Karpas-422 (cell line): ENCODE measurements around the gene ADAMTS17. TPM values are rescaled to one million over a fixed set of nuclear protein-coding genes. Genes with fewer than 3 reads are reported as not detected.
"Not testable (repeated sequence)": the region's sequence is repeated elsewhere in the genome, so short reads cannot be mapped to it uniquely, and the experiment has no call there.

Experiments
- DNase-seq: peaks from one replicate; pipeline ENCODE4 v3.0.0-alpha.2; 2015
- H2AFZ ChIP-seq: fragments of 200-600 bp; sonication (generic); 2 replicates; pipeline ENCODE4 v1.6.1; 2014; ENCODE audit warnings: antibody characterized with exemption, low read length, mixed read lengths
- H3K27ac ChIP-seq: fragments of 200-600 bp; sonication (generic); 2 replicates; pipeline ENCODE4 v1.5.1; 2014; ENCODE audit warnings: mild to moderate bottlenecking, low read length, moderate library complexity
- H3K27me3 ChIP-seq: fragments of 200-600 bp; sonication (generic); 2 replicates; pipeline ENCODE4 v1.6.1; 2014; ENCODE audit warnings: low read length, mixed read lengths
- H3K36me3 ChIP-seq: fragments of 200-600 bp; sonication (generic); 2 replicates; pipeline ENCODE4 v1.6.1; 2014; ENCODE audit warnings: low read length, mixed read lengths; ENCODE audit not compliant: insufficient read depth
- H3K4me1 ChIP-seq: fragments of 200-600 bp; sonication (generic); 2 replicates; pipeline ENCODE4 v1.6.1; 2014; ENCODE audit warnings: mild to moderate bottlenecking, low read length, mixed read lengths
- H3K4me2 ChIP-seq: fragments of 200-600 bp; sonication (generic); 2 replicates; pipeline ENCODE4 v1.6.1; 2014; ENCODE audit warnings: low read length, low read depth, mild to moderate bottlenecking; ENCODE audit not compliant: poor library complexity, severe bottlenecking
- H3K4me3 ChIP-seq: fragments of 200-600 bp; sonication (generic); 2 replicates; pipeline ENCODE4 v1.5.1; 2014; ENCODE audit warnings: mild to moderate bottlenecking, antibody characterized with exemption, low read length, mixed read lengths
- H3K79me2 ChIP-seq: fragments of 200-600 bp; sonication (generic); 2 replicates; pipeline ENCODE4 v1.6.1; 2014; ENCODE audit warnings: mild to moderate bottlenecking, low read length, mixed read lengths
- H3K9ac ChIP-seq: fragments of 200-600 bp; sonication (generic); 2 replicates; pipeline ENCODE4 v1.6.0; 2014; ENCODE audit warnings: low read length
- H3K9me2 ChIP-seq: fragments of 200-600 bp; sonication (generic), shearing (Covaris generic); replicated peaks from 2 replicates; pipeline ENCODE4 v1.6.0; 2014; ENCODE audit warnings: mild to moderate bottlenecking, low read length, moderate library complexity; ENCODE audit not compliant: insufficient read depth
- H3K9me3 ChIP-seq: fragments of 300-700, 200-600 bp; sonication (generic); 2 replicates; pipeline ENCODE4 v1.6.1; 2014; ENCODE audit warnings: low read length, mixed read lengths
- H4K20me1 ChIP-seq: fragments of 200-600 bp; sonication (generic); 2 replicates; pipeline ENCODE4 v1.6.1; 2014; ENCODE audit warnings: mild to moderate bottlenecking, antibody characterized with exemption, low read length, low read depth; ENCODE audit not compliant: insufficient read depth
- total RNA-seq: library from RNA; depleted of rRNA; stranded (reverse); fragments of >200 nt; shearing (Covaris generic); gene quantifications from 2 replicates; pipeline ENCODE4 v1.2.3, GENCODE V29; 2014; ENCODE audit warnings: low replicate concordance

The ADAMTS17 gene
- total RNA-seq, 1 experiment from 2014 or later = not detected

GRCh38 chr15:100084042-100084821, 257.5 kb downstream of the ADAMTS17 start:
- not testable (repeated sequence) for H3K79me2 ChIP-seq, H3K4me1 ChIP-seq

GRCh38 chr15:100083572-100083971, 258.2 kb downstream of the ADAMTS17 start:
- no peaks in the 10 kb centered on the region for H3K36me3 ChIP-seq
- no peaks in the 10 kb centered on the region for H4K20me1 ChIP-seq

More at GRCh38 chr15:100084042-100084821, 257.5 kb downstream of the ADAMTS17 start:
- H3K4me2 ChIP-seq, H3K4me3 ChIP-seq, H3K9ac ChIP-seq, H3K27me3 ChIP-seq, H3K9me3 ChIP-seq, H3K27ac ChIP-seq, H3K9me2 ChIP-seq, H4K20me1 ChIP-seq, DNase-seq, H3K36me3 ChIP-seq, H2AFZ ChIP-seq: not testable (repeated sequence)

DNA sequence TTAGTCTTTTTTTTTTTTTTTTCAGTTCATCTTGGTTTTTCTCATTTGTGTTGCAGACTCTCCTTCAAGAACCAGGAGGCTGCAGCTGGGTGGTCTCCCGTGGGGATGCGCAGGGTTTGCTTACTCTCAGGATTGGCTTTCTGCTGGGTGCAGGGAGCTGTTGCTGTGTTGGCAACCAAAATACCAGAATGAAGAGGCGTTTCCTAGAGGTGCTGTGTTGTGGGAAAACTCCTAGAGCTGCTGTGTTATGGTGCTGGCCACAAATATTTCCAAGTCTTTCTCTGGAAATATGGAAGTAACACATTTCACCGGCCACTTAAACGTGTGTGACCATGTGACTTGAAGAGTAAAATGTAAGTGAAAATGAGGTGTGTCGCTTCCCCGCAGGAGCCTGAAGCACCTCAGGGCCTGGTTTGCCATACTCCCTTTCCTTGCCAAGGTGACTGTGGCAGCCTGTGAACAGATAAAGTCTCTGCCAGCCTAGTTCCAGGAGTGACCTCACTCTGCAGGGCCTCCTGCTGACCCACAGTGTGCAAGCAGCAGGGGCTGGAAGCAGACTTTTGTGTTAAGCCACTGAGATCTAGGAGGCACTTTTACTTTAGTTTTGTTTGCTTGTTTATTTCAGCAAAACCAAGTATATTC, 258.9 kb downstream of the ADAMTS17 start:
- Histone ChIP-seq H3K9ac (no peak overlapping the region), H3K27me3 (no peaks in the 10 kb centered on the region), H3K36me3 (no peaks in the 10 kb centered on the region), H3K4me2 (no peak overlapping the region), H3K27ac (no peak overlapping the region), H3K9me3 (no peaks in the 10 kb centered on the region), H3K4me3 (no peak overlapping the region), H3K4me1 (no peaks in the 10 kb centered on the region), H2AFZ (no peak overlapping the region), H3K79me2 (no peaks in the 10 kb centered on the region), H3K9me2 (no peaks in the 10 kb centered on the region), H4K20me1 (no peaks in the 10 kb centered on the region)
- no peak for DNase-seq

More at GRCh38 chr15:100083572-100083971, 258.2 kb downstream of the ADAMTS17 start:
- Histone ChIP-seq H3K4me3 (no peak overlapping the region), H3K4me2 (no peak overlapping the region), H3K4me1 (no peaks in the 10 kb centered on the region), H3K9me3 (no peaks in the 10 kb centered on the region), H3K27ac (no peak overlapping the region), H3K9ac (no peak overlapping the region), H3K27me3 (no peaks in the 10 kb centered on the region), H3K79me2 (no peaks in the 10 kb centered on the region), H3K9me2 (no peaks in the 10 kb centered on the region), H2AFZ (no peak overlapping the region)
- no peak for DNase-seq

DNA sequence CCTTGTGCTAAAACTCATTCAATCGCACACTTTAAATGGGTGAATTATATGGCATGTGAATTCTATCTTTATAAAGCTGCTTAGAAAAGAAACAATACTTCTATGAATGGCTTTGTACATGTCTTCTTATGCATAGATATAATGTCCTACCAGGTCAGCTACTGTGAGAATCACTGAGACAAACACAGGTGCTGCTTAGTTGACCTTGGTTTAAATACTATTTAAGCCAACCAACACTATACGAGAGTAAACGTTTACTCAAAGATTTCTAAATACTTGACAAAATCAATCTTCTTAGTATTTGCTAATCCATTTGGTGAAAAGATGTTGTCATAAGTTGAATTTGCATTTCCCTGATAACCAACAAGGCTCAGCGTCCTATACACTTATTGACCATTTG, 260.3 kb downstream of the ADAMTS17 start:
- Histone ChIP-seq H3K9ac (no peak overlapping the region), H3K27ac (no peak overlapping the region), H2AFZ (no peak overlapping the region), H3K27me3 (no peaks in the 10 kb centered on the region), H3K4me1 (no peaks in the 10 kb centered on the region), H3K4me2 (no peak overlapping the region), H3K4me3 (no peak overlapping the region), H3K9me3 (no peaks in the 10 kb centered on the region), H3K36me3 (no peaks in the 10 kb centered on the region), H3K9me2 (no peaks in the 10 kb centered on the region), H3K79me2 (no peaks in the 10 kb centered on the region), H4K20me1 (no peaks in the 10 kb centered on the region)
- DNase-seq = no peak

GRCh38 chr15:100078511-100079220, 263.1 kb downstream of the ADAMTS17 start:
- H3K9me2 ChIP-seq = no peaks in the 10 kb centered on the region
- H3K27me3 ChIP-seq = no peaks in the 10 kb centered on the region
- H4K20me1 ChIP-seq = no peaks in the 10 kb centered on the region
- no peaks in the 10 kb centered on the region for H3K9me3 ChIP-seq
- no peak overlapping the region for H3K4me2 ChIP-seq
- H3K4me1 ChIP-seq = no peaks in the 10 kb centered on the region
- no peak for DNase-seq
- H3K79me2 ChIP-seq = no peaks in the 10 kb centered on the region
- no peak overlapping the region for H2AFZ ChIP-seq
- no peak overlapping the region for H3K4me3 ChIP-seq
- H3K27ac ChIP-seq = no peak overlapping the region
- no peak overlapping the region for H3K9ac ChIP-seq
- no peaks in the 10 kb centered on the region for H3K36me3 ChIP-seq

DNA sequence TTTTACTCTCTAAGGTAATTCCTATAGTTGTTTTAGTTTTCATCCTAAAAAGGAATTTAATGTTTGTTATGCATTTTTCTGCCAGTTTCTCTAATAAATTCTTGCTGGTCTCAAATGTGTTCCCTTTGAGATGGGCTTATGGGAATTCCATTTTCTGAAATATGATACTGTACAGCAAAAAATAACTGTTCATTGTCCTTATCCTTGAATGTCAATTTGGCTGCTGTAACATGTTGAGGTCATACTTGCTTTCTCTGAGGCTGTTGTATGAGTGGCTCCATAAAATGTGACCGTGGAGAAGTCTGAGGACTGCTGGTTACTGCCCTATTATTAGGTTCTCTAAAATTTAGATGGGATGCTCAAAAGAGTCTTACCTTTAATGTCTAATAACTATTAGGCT, 266.5 kb downstream of the ADAMTS17 start:
- Histone ChIP-seq H3K4me1 (no peaks in the 10 kb centered on the region), H3K9me2 (no peaks in the 10 kb centered on the region), H3K36me3 (no peaks in the 10 kb centered on the region), H3K27me3 (no peaks in the 10 kb centered on the region), H3K4me3 (no peak overlapping the region), H3K79me2 (no peaks in the 10 kb centered on the region), H3K9me3 (no peaks in the 10 kb centered on the region), H3K9ac (no peak overlapping the region), H2AFZ (no peak overlapping the region), H3K4me2 (no peak overlapping the region), H4K20me1 (no peaks in the 10 kb centered on the region), H3K27ac (no peak overlapping the region)
- DNase-seq = no peak

DNA sequence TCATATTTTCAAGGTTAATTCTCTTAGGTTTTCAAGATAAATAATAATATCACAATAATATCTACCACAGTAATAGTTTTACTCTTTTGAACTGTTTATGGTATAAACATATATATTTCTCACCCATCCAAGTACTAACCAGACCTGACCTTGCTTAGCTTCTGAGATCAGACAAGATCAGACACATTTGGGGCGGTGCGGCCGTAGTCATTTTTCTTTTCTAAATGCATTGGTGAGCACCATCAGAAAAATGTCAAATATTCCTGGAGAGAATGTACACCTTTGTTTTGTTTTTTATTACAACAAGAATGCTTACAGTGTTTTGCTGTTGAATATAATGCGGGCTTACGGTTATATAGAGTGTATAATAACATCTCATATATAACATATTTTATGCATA, 267.8 kb downstream of the ADAMTS17 start:
- no peak for DNase-seq
- Histone ChIP-seq H3K79me2 (no peaks in the 10 kb centered on the region), H3K27ac (no peak overlapping the region), H2AFZ (no peak overlapping the region), H3K27me3 (no peaks in the 10 kb centered on the region), H3K4me1 (no peaks in the 10 kb centered on the region), H3K36me3 (no peaks in the 10 kb centered on the region), H3K4me3 (no peak overlapping the region), H3K9me2 (no peaks in the 10 kb centered on the region), H3K9me3 (no peaks in the 10 kb centered on the region), H3K9ac (no peak overlapping the region), H3K4me2 (no peak overlapping the region), H4K20me1 (no peaks in the 10 kb centered on the region)

DNA sequence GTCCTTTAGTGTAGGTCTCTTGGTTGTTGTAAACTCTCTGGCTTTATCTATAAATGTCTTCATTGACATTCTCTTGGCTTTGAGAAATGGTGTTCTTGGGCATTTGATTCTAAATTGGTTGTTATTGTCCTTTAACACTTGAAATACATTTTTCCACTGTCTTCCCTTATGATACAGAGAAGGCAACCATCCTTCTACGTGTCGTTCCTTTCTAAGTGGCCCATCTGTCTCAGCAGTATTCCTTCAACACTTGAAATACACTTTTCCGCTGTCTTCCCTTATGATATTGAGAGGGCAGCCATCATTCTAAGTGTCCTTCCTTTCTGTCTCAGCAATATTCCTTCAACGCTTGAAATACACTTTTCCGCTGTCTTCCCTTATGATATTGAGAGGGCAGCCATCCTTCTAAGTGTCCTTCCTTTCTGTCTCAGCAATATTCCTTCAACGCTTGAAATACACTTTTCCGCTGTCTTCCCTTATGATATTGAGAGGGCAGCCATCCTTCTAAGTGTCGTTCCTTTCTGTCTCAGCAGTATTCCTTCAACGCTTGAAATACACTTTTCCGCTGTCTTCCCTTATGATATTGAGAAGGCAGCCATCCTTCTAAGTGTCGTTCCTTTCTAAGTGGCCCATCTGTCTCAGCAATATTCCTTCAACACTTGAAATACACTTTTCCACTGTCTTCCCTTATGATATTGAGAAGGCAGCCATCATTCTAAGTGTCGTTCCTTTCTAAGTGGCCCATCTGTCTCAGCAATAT, 275.1 kb downstream of the ADAMTS17 start:
- not testable (repeated sequence) for H3K9ac ChIP-seq, H3K36me3 ChIP-seq, H3K9me3 ChIP-seq, H4K20me1 ChIP-seq, H3K27ac ChIP-seq, H3K9me2 ChIP-seq, H3K79me2 ChIP-seq, H3K4me1 ChIP-seq, H3K4me2 ChIP-seq, H3K4me3 ChIP-seq, H3K27me3 ChIP-seq, H2AFZ ChIP-seq
- DNase-seq = peak; percentile 17
